GM19239 (cell line): ENCODE results near the gene CSAG2.
"Not testable (repeated sequence)": the region's sequence is repeated elsewhere in the genome, so short reads cannot be mapped to it uniquely, and the experiment has no call there.

ENCODE experiments used
- DNase-seq: peaks from one replicate; pipeline ENCODE4 v3.0.0; 2011; ENCODE audit warnings: low spot score; ENCODE audit not compliant: insufficient read length
- FAIRE-seq: peaks from 2 replicates; lab custom pipeline; 2011; peaks lifted over from hg19 to GRCh38; lab: Jason Lieb, UNC

The CSAG2 gene

GRCh38 chrX:152674652-152675051 is 34.4 kb downstream of the CSAG2 start:
- not testable (repeated sequence) for DNase-seq, FAIRE-seq

- no peak for FAIRE-seq
- DNase-seq: no peak
Observed at GRCh38 chrX:152674135-152674534, 34.9 kb downstream of the CSAG2 start.

GRCh38 chrX:152663086-152663485 is 46.0 kb downstream of the CSAG2 start:
- DNase-seq: no peak
- no peak for FAIRE-seq

- DNase-seq: no peak
- FAIRE-seq: no peak
Observed at GRCh38 chrX:152658302-152658701, 50.8 kb downstream of the CSAG2 start.
